T47D (cell line): ENCODE data around the gene SPZ1.

Experiments
- DNase-seq, 2 experiments: peaks; one replicate each; pipeline versions ENCODE4 v3.0.0 to v3.0.0-alpha.2; 2011 to 2012; ENCODE audit warnings: low read depth in 1 of 2, low spot score in 1 of 2
- JUND ChIP-seq: IDR thresholded peaks from 2 replicates; pipeline ENCODE4 v1.6.1; 2012; ENCODE audit warnings: low read depth
- in situ Hi-C: cut with HindIII; loops from 2 replicates; pipeline ENCODE4 v1.10.0; 2016; ENCODE audit warnings: low sequenced_read_pairs, low pct_unique_long_range_greater_than_20kb

The SPZ1 gene

DNA sequence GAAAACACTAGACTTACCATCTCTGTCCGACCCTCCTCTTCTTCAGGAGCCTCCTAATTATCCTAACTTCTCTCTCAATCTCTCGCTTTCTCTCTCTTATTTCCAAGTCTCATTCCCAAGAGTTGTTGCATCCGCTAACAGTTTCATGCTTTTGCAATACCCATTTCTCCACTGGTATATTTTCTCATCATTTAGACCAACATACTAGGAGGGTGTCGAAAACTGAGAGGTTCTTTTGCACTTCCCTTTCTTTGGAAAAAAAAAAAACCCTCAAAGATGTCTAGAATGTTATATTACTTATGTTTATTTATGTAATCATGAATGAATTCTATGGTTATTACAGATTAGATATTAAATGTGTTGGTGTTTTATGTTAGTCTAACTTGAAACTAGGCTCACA, 35.9 kb downstream of the SPZ1 start:
- no peak for TF ChIP-seq JUND
- in situ Hi-C loops: no loop called here
- no peak for DNase-seq

DNA sequence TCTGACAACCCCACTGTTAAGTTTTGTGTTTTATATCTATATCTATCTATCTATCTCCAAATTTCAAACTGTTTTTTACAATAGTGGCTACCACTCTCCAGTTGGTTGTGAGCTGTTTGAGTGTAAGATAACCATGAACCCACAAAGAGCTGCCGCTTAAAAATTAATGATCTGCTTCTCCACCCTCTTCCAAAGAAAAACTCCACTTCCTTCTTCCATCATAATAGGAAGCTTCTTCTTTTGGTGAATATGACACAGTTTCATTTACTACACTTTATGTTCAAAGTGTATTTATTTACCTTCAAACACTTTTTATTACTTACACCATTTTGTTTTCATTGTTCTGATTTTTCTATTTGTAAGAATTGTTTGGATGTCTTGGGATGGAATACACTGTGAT, 37.9 kb downstream of the SPZ1 start:
- DNase-seq: no peak
- no peak for TF ChIP-seq JUND
- in situ Hi-C loops: no loop called here

DNA sequence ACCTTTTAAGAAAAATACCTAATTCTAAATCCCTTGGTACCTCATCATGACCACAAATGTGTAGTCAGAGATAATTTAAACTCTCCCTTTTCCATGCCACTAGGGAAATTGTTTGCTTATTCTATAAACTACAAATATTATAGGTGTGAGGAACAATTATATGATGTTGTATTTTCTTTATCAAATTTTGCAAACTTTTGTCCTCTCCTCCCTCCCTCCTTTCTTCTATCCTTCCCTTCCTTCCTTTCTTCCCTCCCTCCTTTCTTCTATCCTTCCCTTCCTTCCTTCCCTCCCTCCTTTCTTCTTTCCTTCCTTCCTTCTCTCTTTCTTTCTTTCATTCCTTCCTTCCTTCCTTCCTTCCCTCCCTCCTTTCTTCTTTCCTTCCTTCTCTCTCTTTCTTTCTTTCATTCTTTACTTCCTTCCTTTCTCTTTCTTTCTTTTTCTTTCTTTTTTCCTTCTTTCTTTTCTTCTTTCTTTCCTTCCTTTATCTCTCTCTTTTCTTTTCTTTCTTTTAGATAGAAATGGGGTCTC, 41.2 kb downstream of the SPZ1 start:
- TF ChIP-seq JUND: no peak
- DNase-seq: no peak
- in situ Hi-C loops: no loop called here

GRCh38 chr5:80364892-80365291, 45.1 kb downstream of the SPZ1 start:
- no peak for DNase-seq
- in situ Hi-C loops: no loop called here
- no peak for TF ChIP-seq JUND

- in situ Hi-C loops: no loop called here
- TF ChIP-seq JUND: no peak
- DNase-seq: no peak
These were observed 49.1 kb downstream of the SPZ1 start for GRCh38 chr5:80368661-80369480.

DNA sequence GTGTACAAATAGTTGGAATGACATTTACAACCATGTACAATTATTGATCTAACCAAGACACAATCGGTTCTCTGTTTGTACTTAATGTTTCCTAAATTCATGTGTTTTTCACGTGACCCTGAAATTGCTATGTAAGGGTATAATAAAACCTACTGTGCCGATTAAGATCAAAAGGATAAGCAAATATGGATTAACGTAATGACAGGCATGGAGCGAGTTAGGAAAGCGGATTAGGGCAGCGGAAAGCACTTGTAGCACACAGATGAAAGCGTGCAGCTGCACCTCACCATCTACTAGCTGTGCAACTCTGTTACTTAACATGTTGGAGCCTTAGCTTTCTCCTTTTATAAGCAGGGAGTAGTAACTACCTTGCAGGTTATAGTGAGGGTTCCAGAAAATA, 49.7 kb downstream of the SPZ1 start:
- TF ChIP-seq JUND: no peak
- DNase-seq: no peak
- in situ Hi-C loops: no loop called here

DNA sequence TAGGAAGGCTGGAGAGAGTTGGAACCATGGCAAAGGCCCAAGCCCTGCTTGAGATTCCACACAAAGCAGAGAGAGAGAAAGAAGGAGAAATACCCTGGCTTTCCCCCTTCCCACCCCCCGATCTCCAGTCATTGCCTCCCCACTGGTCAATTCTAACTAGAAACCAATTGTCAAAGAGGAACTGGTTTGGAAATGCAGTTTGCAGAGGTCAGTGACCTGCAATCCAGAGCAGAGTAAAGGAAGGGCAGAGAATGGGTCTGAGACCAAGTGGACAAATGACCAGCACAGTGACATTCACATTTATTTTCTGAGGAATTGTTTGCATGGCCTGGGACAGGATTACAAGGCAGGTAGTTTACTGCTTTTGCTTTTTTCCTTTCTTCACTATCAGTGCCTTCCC, 50.6 kb downstream of the SPZ1 start:
- DNase-seq: no peak
- TF ChIP-seq JUND: no peak
- in situ Hi-C loops: no loop called here
